ENCODE data around the gene HP. TPM values are rescaled to one million over a fixed set of nuclear protein-coding genes. Genes with fewer than 3 reads are reported as not detected.

The HP gene
- total RNA-seq, 1 experiment from 2014 or later = not detected

GRCh38 chr16:72109966-72110530, 55.7 kb downstream of the HP start:
- no peak overlapping the region for H3K9ac ChIP-seq (ENCODE audit: low read length)
- H2AFZ ChIP-seq (ENCODE audit: low read length) = no peak overlapping the region
- H3K4me2 ChIP-seq (ENCODE audit: low read length) = no peak overlapping the region
- H3K4me1 ChIP-seq (ENCODE audit: insufficient read depth, low read length) = no peaks in the 10 kb centered on the region
- H4K20me1 ChIP-seq (ENCODE audit: low read length) = no peaks in the 10 kb centered on the region
- no peak for DNase-seq
- ATAC-seq = no peak
- intact Hi-C loops (cut with micrococcal nuclease) = no loop called here
- no peak overlapping the region for H3K27ac ChIP-seq (ENCODE audit: low read length)
- no peaks in the 10 kb centered on the region for H3K27me3 ChIP-seq (ENCODE audit: low read length)
- H3K79me2 ChIP-seq (ENCODE audit: low read length) = no peaks in the 10 kb centered on the region
- ChIA-PET POLR2A (ENCODE audit: unreplicated experiment) (no interaction called here), CTCF (no interaction called here)
- no peaks in the 10 kb centered on the region for H3F3A ChIP-seq (ENCODE audit: low read length, unreplicated experiment)
- BruUV-seq (replicated peaks) = no TSS peak
- no peak overlapping the region for H3K4me3 ChIP-seq (ENCODE audit: low read length)
- H3K9me2 ChIP-seq (replicated peaks; ENCODE audit: low read length) = no peaks in the 10 kb centered on the region
- TF ChIP-seq EZH2phosphoT487 (IDR thresholded peaks at IDR 0.05; ENCODE audit: borderline replicate concordance, low read length) = no peak
- TF ChIP-seq CTCF (conservative IDR thresholded peaks at IDR 0.05; ENCODE audit: low read depth, low read length) = no peak
- no peak for TF ChIP-seq EZH2 (IDR thresholded peaks at IDR 0.05; ENCODE audit: low read length, unreplicated experiment)
- H3K36me3 ChIP-seq (ENCODE audit: low read depth, low read length) = peaks cover 4% of the 10 kb centered on the region; the same call in 1 of the 2 replicates
- no peaks in the 10 kb centered on the region for H3K9me3 ChIP-seq (ENCODE audit: low read length)

Other genes with a start within 250 kb of the HP start
- gene AP1G1, start 245.7 kb upstream of the HP start, total RNA-seq (2014; rRNA removed) = 51.1 and 51.2 TPM in 2 replicates
- gene ATXN1L, start 208.5 kb upstream of the HP start, total RNA-seq (2014; rRNA removed) = 8.5 and 9.2 TPM in 2 replicates
- gene ZNF821, start 170.3 kb upstream of the HP start, total RNA-seq (2014; rRNA removed) = 4.7 and 5.4 TPM in 2 replicates
- 75.2 and 86.4 TPM in 2 replicates for gene IST1, start 159.0 kb upstream of the HP start, total RNA-seq (2014; rRNA removed)
- not detected in 2 replicates for gene PKD1L3, start 54.1 kb upstream of the HP start, total RNA-seq (2014; rRNA removed)
- gene DHODH, start 45.8 kb upstream of the HP start, total RNA-seq (2014; rRNA removed) = 10.6 and 11.1 TPM in 2 replicates
- not detected in 2 replicates for gene HPR, start 8.7 kb downstream of the HP start, total RNA-seq (2014; rRNA removed)
- 7.9 and 9.6 TPM in 2 replicates for gene TXNL4B, start 39.1 kb downstream of the HP start, total RNA-seq (2014; rRNA removed)
- gene DHX38, start 39.3 kb downstream of the HP start, total RNA-seq (2014; rRNA removed) = 61.2 and 78.6 TPM in 2 replicates
- gene PMFBP1, start 117.7 kb downstream of the HP start, total RNA-seq (2014; rRNA removed) = 1.2 and 2.0 TPM in 2 replicates

Measured in PC-3 (cell line).